ENCODE data around the gene TBCC. TPM values are rescaled to one million over a fixed set of nuclear protein-coding genes. Genes with fewer than 3 reads are reported as not detected.
"Not testable (repeated sequence)": the region's sequence is repeated elsewhere in the genome, so short reads cannot be mapped to it uniquely, and the experiment has no call there.

The TBCC gene
- total RNA-seq, 1 donor from 2014 or later, result 10.2 TPM

DNA sequence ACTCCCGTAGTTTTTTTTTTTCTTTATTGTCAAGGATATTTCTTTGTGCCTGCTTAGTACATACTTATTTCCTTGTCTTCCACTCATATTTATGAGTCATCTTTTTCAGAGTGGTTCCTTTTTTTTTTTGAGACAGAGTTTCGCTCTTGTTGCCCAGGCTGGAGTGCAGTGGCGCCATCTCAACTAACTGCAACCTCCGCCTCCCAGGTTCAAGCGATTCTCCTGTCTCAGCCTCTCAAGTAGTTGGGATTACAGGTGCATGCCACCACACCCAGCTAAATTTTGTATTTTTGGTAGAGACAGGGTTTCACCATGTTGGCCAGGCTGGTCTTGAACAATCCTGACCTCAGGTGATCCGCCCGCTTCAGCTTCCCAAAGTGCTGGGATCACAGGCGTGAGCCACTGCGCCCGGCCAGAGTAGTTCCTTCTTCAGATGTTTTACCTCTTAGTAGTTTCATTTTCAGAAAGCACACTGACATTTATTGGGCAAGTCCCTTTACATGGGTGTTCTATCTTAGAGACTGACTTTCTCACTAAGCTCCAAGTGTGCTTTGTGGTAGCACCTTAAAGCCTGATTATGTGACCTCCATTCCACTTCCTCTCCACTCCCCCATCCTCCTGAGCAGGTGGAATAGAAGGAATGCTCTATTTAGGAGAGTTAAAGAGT is 29.1 kb upstream of the TBCC start:
- DNase-seq (peak; percentile 53), ATAC-seq (ENCODE audit: poor library complexity) (peak; percentile 42)
- intact Hi-C loops (cut with DNase I), result not testable (repeated sequence)

DNA sequence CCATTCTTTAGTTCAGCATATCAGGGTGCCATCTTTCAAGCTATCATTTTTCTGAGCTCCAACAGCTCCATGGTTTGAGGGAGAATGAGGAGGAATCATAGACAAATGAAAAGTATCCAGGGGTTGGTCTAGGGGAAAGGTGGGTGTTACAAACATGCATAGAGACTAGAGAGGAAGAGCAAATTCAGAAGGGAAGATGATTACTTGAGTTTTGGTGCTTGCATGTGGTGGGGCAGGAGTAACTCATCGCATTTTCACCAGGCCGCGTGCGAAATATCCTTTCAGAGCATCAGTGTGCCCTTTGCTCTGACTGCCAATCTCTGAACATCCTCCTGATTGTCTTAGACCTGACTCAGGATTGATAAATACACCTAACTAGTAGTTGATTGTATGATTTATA is 28.3 kb upstream of the TBCC start:
- no peak for DNase-seq
- no peak for ATAC-seq (ENCODE audit: poor library complexity)
- intact Hi-C loops (cut with DNase I), result no loop called here

DNA sequence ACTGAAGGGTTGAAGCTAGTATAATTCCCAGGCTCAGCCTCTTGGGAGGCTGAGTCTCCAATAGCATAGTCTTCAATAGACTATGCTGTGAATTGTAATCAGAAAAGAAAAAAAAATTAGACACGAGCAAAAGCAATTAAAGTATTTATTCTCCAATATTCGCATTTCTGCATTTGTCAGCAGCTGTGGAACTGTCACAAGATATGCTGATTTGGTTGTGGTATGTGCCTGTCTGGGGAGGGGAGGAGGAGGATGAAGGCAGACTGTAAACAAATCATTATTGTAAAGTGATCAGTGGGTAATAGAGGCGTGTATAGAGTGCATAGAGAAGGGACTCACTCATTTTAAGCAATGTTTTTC is 25.8 kb upstream of the TBCC start:
- intact Hi-C loops (cut with DNase I), result no loop called here
- no peak for DNase-seq
- ATAC-seq (ENCODE audit: poor library complexity), result no peak

DNA sequence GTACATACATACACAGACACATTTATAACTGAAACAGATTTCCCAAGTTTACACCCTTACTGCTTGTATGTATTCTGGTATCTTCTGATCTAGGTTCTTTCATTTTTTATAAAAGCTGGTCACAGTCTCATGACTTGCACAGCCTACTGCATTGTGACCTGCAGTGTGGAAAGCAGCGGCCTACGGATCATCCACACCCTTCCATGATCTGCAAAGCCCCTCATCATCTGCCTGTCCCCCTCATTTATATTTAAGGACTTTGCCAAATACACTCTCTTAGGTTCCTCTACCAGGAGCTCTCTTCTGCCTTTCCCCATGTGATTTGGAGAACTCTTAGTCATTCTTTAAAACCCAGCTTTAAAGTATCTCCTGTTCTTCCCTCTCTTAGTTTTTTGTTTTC is 23.9 kb upstream of the TBCC start:
- DNase-seq, result no peak

DNA sequence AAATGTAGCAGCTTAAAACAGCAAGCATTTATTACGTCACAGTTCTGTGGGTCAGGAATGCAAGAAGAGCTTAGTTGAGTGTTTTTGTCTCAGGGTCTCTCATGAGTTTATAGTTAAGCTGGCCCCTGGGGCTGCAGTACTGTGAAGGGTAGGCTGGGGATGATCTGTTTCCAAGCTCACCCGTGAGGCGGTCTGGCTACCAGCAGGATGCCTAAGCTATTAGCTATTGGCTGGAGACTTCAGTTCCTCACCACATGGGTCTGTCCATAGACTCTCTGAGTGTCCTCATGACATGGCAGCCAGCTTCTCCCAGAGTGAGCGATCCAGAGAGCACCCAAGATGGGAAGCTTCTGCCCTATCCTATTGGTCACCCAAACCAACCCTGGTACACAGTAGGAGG is 23.1 kb upstream of the TBCC start:
- intact Hi-C loops (cut with DNase I), result no loop called here
- no peak for ATAC-seq (ENCODE audit: poor library complexity)
- DNase-seq, result no peak

More for the DNA sequence above, 23.9 kb upstream of the TBCC start:
- ATAC-seq (ENCODE audit: poor library complexity), result no peak
- intact Hi-C loops (cut with DNase I), result no loop called here

DNA sequence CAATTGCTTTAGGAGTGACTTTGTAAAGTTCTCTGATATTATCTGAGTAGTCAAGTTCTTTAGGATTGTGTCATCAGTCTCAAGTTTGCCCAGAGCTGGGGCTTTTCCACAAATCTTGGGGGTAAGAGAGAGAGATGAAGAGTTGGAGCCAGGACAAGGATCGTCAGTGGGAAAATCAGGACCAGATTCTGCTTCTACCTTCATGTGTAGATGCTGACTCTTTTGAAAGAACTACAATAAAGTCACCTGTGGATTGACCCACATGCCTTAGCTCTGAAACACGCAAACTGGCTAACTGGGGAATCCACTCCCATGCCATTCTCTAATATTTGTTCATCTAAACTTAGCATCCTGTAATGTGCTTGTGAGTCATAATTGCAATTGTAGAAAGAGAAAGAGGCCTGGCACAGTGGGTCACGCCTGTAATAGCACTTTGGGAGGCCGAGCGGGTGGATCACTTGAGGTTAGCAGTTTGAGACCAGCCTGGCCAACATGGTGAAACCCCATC is 20.3 kb upstream of the TBCC start:
- DNase-seq (no peak), ATAC-seq (ENCODE audit: poor library complexity) (no peak)
- intact Hi-C loops (cut with DNase I), result no loop called here

DNA sequence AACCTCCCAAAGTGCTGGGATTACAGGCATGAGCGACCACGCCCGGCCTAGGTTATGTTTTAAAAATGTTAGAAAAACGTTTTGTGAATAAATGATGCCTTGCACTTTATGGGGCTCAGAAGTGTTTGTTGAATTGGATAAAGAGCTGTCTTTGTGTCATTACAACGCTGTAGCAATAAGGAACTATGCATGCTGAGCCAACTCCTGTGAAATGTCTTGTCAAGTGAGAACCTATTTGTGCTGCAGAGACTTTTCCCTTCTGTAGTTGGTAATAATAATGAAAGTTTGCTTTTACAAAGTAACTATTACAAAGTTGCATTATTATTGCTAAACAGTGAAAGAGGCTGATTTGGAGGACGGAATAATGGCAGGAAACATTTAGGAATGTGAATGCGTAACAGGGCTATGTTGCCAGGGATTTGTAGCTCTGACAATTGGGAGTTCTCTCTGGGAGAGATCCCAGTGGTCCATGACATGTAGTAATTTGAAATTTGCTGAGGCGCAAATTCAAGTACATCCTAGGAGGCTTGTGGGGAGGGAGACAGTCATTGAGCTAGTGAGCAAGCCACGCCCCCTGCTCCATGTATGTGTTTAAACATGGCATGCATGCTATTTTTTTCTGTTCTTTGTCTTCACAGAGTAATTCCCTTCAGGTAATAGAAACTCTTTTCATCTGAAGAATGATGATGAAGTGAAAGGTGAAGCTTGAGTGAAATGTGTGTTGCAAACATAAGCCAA is 19.2 kb upstream of the TBCC start:
- ATAC-seq (ENCODE audit: poor library complexity), result no peak
- intact Hi-C loops (cut with DNase I), result no loop called here
- DNase-seq, result no peak

DNA sequence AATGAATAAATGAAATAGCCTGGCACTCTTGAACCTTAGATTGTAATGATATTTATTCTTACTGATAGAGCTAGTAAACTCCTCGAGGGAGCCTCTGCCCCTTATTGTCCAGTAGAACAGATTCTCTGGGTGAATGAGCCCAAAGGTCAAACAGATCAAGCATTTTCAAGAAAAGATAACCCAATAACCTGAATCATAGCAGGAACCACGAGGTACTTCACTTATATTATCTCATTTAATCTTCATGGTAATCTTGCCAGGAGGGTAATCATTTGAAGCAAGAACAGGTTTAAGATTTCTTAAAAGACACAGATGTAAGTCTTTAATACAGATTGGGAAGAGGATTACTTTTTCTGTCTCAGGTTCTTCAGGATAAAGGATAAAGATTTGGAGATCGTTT is 17.0 kb upstream of the TBCC start:
- intact Hi-C loops (cut with DNase I), result no loop called here
- ATAC-seq (ENCODE audit: poor library complexity) (no peak), DNase-seq (no peak)

DNA sequence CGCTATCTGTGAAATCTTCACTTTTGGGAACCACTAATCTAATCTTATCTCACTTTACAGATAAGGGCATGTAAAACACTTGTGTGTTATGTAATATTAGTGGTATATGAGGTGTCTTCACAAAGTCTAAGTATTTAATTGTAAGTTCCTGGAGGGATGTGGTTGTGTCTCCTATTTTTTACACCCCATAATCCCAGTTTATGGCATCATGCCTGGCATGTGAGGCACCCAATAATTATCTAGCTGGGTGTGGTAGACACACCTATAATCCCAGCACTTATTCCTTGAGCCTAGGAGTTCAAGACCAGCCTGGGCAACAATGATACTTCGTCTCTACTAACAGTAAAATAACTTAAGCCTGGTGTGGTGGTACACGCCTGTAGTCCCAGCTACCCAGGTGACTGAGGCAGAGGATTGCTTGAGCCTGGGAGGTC is 16.5 kb upstream of the TBCC start:
- ATAC-seq (ENCODE audit: poor library complexity), result no peak
- intact Hi-C loops (cut with DNase I), result no loop called here
- DNase-seq, result no peak

DNA sequence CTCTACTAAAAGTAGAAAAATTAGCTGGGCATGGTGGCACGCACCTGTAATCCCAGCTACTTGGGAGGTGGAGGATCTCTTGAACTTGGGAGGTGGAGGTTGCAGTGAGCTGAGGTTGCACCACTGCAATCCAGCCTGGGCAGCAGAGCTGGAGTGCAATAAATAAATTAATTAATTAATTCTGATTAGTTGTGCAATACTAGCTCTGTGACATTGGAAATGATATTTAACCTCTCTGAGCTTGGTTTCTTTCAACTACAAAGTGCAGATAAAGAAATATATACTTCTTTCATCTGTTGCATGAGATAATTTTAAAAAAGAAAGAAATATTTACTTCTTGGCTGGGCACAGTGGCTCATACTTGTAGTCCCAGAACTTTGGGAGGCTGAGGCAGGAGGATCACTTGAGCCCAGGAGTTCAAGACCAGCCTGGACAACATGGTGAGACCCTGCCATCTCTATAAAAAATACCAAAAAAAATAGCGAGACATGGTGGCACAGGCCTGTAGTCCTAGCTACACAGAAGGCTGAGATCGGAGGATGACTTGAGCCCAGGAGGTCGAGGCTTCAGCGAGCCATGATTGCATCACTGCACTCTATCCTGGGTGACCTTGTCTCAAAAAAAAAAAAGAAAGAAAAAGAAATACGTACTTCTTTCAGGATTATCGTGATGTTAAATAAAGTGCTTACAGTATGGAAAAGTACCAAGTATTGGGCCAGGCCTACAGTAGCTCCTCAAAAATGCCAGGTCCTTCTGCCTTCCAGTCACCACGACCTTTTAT is 15.6 kb upstream of the TBCC start:
- DNase-seq (no peak), ATAC-seq (ENCODE audit: poor library complexity) (no peak)
- intact Hi-C loops (cut with DNase I), result no loop called here

DNA sequence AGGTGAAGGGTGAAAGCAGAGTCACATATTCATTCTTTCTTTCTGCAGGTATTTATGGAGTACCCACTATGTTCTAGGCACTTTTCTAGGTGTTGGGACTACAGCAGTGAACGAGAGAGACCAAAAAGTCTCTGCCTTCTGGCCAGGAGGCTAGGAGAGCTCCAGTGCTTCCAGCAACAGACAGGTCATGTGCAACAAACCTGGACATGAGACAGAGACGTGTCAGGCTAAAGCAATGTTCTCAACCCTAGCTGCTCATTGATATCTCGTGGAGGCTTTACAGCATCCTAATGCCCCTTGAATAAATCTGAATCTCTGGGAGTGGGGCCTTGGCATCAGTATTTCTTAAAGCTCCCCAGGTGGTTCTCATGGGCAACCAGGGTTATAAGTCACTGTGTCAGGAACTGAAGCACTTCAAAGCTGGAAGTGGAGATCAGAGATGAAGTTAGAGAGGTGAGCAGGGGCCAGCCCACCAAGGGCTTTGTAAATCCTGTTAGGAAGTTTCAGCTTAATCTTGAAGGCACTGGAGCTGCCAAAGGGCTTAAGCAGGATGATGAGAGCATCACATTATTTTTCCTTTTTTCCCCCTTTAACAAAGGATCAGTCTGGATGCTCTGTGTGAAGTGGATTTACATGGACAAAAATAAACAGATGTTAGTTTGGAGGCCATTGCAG is 13.0 kb upstream of the TBCC start:
- ATAC-seq (ENCODE audit: poor library complexity) (no peak), DNase-seq (no peak)
- intact Hi-C loops (cut with DNase I), result no loop called here

DNA sequence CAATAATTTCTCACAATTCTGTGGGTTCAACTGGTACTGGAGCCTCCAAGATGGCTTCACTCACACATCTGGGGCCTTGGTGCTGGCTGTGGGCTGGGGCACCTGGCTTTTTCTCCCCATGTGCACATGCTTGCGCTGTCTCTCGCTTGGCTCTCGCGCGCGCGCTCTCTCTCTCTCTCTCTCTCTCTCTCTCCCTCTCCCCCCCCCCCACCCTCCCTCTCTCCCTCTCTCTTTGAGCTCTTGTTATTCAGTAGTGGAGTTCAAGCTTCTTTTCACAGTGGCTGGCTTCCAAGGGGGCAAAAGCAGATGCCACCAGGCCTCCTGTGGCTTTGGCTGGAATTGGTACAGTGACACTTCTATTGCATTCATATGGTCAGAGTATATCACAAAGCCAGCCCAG is 10.8 kb upstream of the TBCC start:
- ATAC-seq (ENCODE audit: poor library complexity), result no peak
- intact Hi-C loops (cut with DNase I), result no loop called here

DNA sequence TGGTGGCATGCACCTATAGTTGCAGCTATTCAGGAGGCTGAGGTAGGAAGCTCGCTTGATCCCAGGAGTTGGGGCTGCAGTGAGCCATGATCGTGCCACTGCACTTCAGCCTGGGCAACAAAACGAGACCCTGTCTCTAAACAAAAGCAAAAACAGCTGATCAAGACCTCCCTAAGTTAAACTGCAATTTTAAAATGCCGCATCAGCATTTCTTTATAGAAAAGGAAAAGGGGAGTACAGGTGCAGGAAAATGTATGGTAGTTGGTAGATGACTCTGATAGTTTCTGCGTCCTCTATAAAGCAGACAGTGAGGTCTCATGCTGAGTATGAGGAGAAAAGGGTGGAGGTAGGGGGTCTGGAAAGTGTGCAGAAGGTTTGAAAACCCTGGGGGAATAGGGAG is 8.9 kb upstream of the TBCC start:
- DNase-seq, result no peak
- intact Hi-C loops (cut with DNase I), result no loop called here

More for the DNA sequence above, 10.8 kb upstream of the TBCC start:
- no peak for DNase-seq

DNA sequence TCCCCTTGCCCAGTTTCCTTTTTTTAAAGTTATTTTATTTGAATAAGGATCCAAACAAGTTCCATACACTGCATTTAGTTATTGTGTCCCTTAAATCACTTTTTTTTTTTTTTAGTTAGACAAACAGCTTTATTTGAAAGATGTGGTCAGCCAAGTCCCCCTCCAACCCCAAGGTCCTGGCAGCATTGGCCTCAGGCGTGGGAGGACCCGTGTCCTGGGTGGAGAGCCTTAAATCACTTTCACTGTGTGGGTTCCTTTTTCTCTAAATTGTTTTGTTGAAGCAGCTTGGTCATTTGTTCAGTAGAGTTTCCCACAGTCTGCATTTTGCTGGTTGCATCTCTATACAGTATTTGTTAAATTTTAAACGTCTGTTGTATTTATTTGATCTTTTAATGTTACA is 5.2 kb upstream of the TBCC start:
- DNase-seq (no peak), ATAC-seq (ENCODE audit: poor library complexity) (no peak)
- intact Hi-C loops (cut with DNase I), result no loop called here

More for the DNA sequence above, 8.9 kb upstream of the TBCC start:
- no peak for ATAC-seq (ENCODE audit: poor library complexity)

DNA sequence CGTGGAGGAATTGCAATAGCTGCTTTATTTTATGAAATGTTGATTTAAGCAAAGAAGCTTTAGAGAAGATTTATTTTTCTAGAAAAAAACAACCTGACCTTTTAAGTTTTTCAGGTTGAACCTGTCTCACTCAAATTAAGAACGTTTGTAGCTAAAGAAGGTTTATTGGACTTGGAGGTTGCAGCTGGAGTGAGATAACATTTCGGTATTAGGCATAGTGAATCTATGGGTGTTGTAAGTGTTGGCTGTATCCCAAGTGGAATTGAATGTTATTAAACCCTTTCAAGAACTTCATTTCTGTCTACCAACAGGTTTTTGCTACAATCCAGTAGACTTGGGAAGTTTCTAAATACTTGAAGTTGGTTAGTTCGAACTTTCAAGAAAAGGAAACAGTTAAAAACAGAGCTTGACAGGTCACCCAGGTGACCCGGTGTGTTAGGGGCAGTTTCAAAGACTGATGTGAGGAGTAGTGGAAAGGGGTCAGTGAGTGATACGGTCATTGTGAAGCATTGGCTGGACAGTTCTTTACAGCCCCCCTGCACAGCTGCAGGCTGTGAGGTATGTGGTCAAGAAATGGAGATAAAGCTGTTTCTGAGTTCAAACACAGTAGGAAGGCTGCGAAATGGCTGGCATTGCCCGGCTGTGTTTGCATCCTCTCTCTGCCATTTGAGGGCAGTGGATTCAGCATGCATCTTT is 2.4 kb upstream of the TBCC start:
- DNase-seq (no peak), ATAC-seq (ENCODE audit: poor library complexity) (no peak)
- intact Hi-C loops (cut with DNase I), result no loop called here

DNA sequence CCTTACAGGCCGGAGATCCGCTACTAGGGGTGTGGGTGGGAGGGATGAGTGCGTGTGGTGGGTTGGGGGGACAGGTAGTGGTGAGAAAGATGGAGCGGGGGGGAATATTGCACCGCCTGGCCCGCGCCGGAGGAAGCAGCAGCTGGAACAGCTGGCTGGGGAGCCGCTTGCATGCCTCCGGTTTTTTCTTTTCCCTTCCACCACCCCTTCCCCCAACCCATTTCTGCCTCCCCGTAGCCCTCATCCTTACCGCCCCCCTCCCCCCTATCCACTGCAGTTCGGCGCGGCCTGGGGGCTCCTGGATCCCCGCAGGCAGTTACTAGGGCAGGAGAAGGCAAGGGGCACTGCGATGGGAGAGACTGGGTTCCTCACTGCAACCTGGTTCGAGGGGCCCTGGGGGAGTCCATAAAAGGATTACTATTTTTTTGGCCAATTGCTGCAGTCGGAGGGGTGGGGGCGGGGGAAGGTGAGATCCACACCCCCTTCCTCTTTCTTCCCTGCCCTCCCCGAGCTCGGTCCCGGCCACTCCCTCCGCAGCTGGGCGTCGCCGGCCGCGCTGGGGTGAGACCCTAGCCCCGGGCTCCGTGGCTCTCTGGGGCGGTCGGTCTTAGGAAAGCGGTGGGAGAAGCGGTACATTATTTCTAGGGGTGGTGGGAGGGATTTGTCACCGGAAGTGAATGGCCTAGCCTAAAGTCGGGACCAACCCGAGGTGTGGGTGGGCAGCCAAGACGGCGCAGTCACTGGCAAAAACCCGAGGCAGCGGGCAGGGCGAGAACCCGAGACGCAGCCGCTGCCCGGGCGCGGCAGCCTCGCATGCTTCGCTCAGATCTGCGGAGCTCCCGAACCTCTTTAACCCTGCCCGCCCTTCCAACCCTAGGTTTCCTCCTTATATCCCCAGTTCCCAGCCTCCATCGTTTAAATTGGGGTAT is 824 bp upstream of the TBCC start:
- peak; percentile 84 for ATAC-seq (ENCODE audit: poor library complexity)
- peak; percentile 88 for DNase-seq
- intact Hi-C loops (cut with DNase I), result no loop called here

DNA sequence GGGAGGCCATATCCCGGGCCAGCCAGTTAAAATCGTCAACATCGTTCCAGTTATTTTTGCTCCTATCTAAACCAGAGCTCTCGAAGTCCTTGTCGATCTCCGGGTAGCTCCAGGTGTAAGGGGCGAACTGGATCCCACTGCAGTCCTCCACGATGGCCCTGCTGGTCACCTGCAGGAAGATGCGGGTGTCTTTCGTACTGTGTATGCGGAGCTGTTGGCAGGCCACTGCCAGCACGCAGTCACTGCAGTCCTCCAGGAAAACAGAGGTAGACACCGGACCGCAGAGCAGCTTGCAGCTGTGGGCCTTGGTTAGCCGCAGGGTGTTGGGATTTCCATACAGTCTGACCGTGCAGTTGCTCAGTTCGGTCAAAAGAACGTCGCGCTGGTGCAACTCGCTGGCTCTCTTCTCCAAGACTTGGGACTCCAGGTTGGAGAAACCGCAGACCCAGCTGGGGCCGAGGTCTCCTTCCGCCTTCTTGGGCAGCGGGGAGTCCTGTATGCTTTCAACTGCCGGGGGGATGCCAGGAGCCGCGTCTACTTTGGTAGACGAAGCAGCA is 742 bp downstream of the TBCC start:
- ATAC-seq (ENCODE audit: poor library complexity) (no peak), DNase-seq (peak; percentile 50)
- intact Hi-C loops (cut with DNase I), result loop anchor here (2.0 kb wide), 1 partner anchor 42 kb away; no protein-coding TSS in a partner anchor

Data from Right ventricle myocardium superior (tissue), 1 donor.